ENCODE measurements around the gene MICU2.
"Not testable (repeated sequence)": the region's sequence is repeated elsewhere in the genome, so short reads cannot be mapped to it uniquely, and the experiment has no call there.

Gene MICU2

GRCh38 chr13:21608961-21609360 lies 5.0 kb upstream of the MICU2 start:
- H3K4me1 ChIP-seq = peaks cover 4 to 16% (median 8%) of the 10 kb centered on the region in 10 experiments; a peak in 16 of 20 replicates
- H3K36me3 ChIP-seq = no peaks in the 10 kb centered on the region
- H4K20me1 ChIP-seq = no peaks in the 10 kb centered on the region
- H3K27ac ChIP-seq = no peak overlapping the region
- no peak overlapping the region for H3K9ac ChIP-seq
- no peak overlapping the region for H3K4me3 ChIP-seq
- peaks cover 6 to 14% (median 10%) of the 10 kb centered on the region in 11 experiments; a peak in 15 of 22 replicates for H3K9me3 ChIP-seq (replicated peaks in 1 of 11)
- no peaks in the 10 kb centered on the region for H3K27me3 ChIP-seq
- no peak for TF ChIP-seq Cebpa-rat (IDR thresholded peaks at IDR 0.05)
- no peak overlapping the region for H3K4me2 ChIP-seq

GRCh38 chr13:21606796-21607195 lies 2.8 kb upstream of the MICU2 start:
- Histone ChIP-seq H3K27ac (no peak overlapping the region), H3K9ac (no peak overlapping the region), H3K9me3 (replicated peaks in 1 of 11) (peaks cover 6 to 19% (median 16%) of the 10 kb centered on the region in 11 experiments; a peak in 16 of 22 replicates), H3K27me3 (no peaks in the 10 kb centered on the region), H3K36me3 (peaks cover 3 to 7% (median 6%) of the 10 kb centered on the region in 11 experiments; a peak in 14 of 22 replicates), H4K20me1 (no peaks in the 10 kb centered on the region), H3K4me2 (no peak overlapping the region), H3K4me1 (peaks cover 4 to 17% (median 8%) of the 10 kb centered on the region in 10 experiments; a peak in 16 of 20 replicates), H3K4me3 (no peak overlapping the region)
- TF ChIP-seq Cebpa-rat (IDR thresholded peaks at IDR 0.05) = no peak

- TF ChIP-seq Cebpa-rat (IDR thresholded peaks at IDR 0.05) = no peak
- H3K36me3 ChIP-seq = peaks cover 3 to 13% (median 11%) of the 10 kb centered on the region in 11 experiments; a peak in 17 of 22 replicates
- H3K4me3 ChIP-seq = no peak overlapping the region
- peaks cover 4 to 20% (median 18%) of the 10 kb centered on the region in 11 experiments; a peak in 17 of 22 replicates for H3K9me3 ChIP-seq (replicated peaks in 1 of 11)
- H3K27ac ChIP-seq = no peak overlapping the region
- H3K4me2 ChIP-seq = no peak overlapping the region
- H3K27me3 ChIP-seq = no peaks in the 10 kb centered on the region
- H3K4me1 ChIP-seq = peaks cover 4 to 13% (median 7%) of the 10 kb centered on the region in 10 experiments; a peak in 17 of 20 replicates
- H4K20me1 ChIP-seq = peaks cover 0 to 2% (median 0%) of the 10 kb centered on the region in 11 experiments; a peak in 1 of 22 replicates
- no peak overlapping the region for H3K9ac ChIP-seq
Measured at GRCh38 chr13:21606251-21606650, 2.3 kb upstream of the MICU2 start.

GRCh38 chr13:21596722-21597121 lies 7.2 kb downstream of the MICU2 start:
- H3K36me3 ChIP-seq = peaks cover 0 to 37% (median 24%) of the 10 kb centered on the region in 11 experiments; a peak in 20 of 22 replicates
- H3K27me3 ChIP-seq = no peaks in the 10 kb centered on the region
- H4K20me1 ChIP-seq = peaks cover 6 to 54% (median 20%) of the 10 kb centered on the region in 11 experiments; a peak in 13 of 22 replicates
- no peak overlapping the region for H3K27ac ChIP-seq
- H3K4me2 ChIP-seq = peak overlapping the region in 5 of 11 experiments; percentile 26 to 80 (median 52); a peak in 6 of 22 replicates
- H3K9me3 ChIP-seq (replicated peaks in 1 of 11) = peaks cover 12 to 43% (median 35%) of the 10 kb centered on the region in 11 experiments; a peak in 21 of 22 replicates
- no peak overlapping the region; a peak in 1 of 22 replicates for H3K9ac ChIP-seq
- peaks cover 8 to 46% (median 14%) of the 10 kb centered on the region in 10 experiments; a peak in 15 of 20 replicates for H3K4me1 ChIP-seq
- TF ChIP-seq Cebpa-rat (IDR thresholded peaks at IDR 0.05) = no peak
- H3K4me3 ChIP-seq = no peak overlapping the region

GRCh38 chr13:21595546-21595822 lies 8.5 kb downstream of the MICU2 start:
- Histone ChIP-seq H3K4me3 (no peak overlapping the region), H3K36me3 (peaks cover 0 to 24% (median 17%) of the 10 kb centered on the region in 11 experiments; a peak in 18 of 22 replicates), H3K27ac (no peak overlapping the region), H3K4me2 (peak overlapping the region in 7 of 11 experiments; percentile 6 to 80 (median 20); a peak in 9 of 22 replicates), H4K20me1 (peaks cover 6 to 48% (median 20%) of the 10 kb centered on the region in 11 experiments; a peak in 13 of 22 replicates), H3K27me3 (no peaks in the 10 kb centered on the region), H3K9ac (no peak overlapping the region), H3K9me3 (replicated peaks in 1 of 11) (peaks cover 14 to 48% (median 40%) of the 10 kb centered on the region in 11 experiments; a peak in 21 of 22 replicates), H3K4me1 (peaks cover 8 to 54% (median 14%) of the 10 kb centered on the region in 10 experiments; a peak in 15 of 20 replicates)
- TF ChIP-seq Cebpa-rat (IDR thresholded peaks at IDR 0.05) = no peak

GRCh38 chr13:21594715-21595545 lies 9.0 kb downstream of the MICU2 start:
- TF ChIP-seq Cebpa-rat (IDR thresholded peaks at IDR 0.05) = no peak
- Histone ChIP-seq H3K9me3 (replicated peaks in 1 of 11) (peaks cover 18 to 54% (median 45%) of the 10 kb centered on the region in 11 experiments; a peak in 21 of 22 replicates), H3K27me3 (no peaks in the 10 kb centered on the region), H3K9ac (no peak overlapping the region), H4K20me1 (peaks cover 6 to 46% (median 20%) of the 10 kb centered on the region in 11 experiments; a peak in 13 of 22 replicates), H3K4me1 (peaks cover 8 to 52% (median 14%) of the 10 kb centered on the region in 10 experiments; a peak in 15 of 20 replicates), H3K36me3 (peaks cover 0 to 27% (median 12%) of the 10 kb centered on the region in 11 experiments; a peak in 15 of 22 replicates), H3K4me3 (no peak overlapping the region), H3K27ac (no peak overlapping the region), H3K4me2 (peak overlapping the region in 6 of 11 experiments; percentile 6 to 80 (median 20); a peak in 7 of 22 replicates)

GRCh38 chr13:21590665-21591456 lies 13.1 kb downstream of the MICU2 start:
- Histone ChIP-seq H3K4me2 (peak overlapping the region in 1 of 11 experiments; percentile 0; a peak in 1 of 22 replicates), H3K36me3 (peaks cover 0 to 28% (median 10%) of the 10 kb centered on the region in 11 experiments; a peak in 13 of 22 replicates), H3K9me3 (replicated peaks in 1 of 11) (peaks cover 23 to 70% (median 59%) of the 10 kb centered on the region in 11 experiments; a peak in 21 of 22 replicates), H4K20me1 (peaks cover 6 to 51% (median 18%) of the 10 kb centered on the region in 11 experiments; a peak in 14 of 22 replicates), H3K4me1 (peaks cover 6 to 33% (median 8%) of the 10 kb centered on the region in 10 experiments; a peak in 13 of 20 replicates)
- H3K27ac ChIP-seq, H3K9ac ChIP-seq, H3K27me3 ChIP-seq, H3K4me3 ChIP-seq: not testable (repeated sequence)

GRCh38 chr13:21590231-21590630 lies 13.7 kb downstream of the MICU2 start:
- Histone ChIP-seq H3K27me3 (no peaks in the 10 kb centered on the region), H3K27ac (no peak overlapping the region), H3K4me1 (peaks cover 2 to 27% (median 3%) of the 10 kb centered on the region in 10 experiments; a peak in 11 of 20 replicates), H3K9me3 (replicated peaks in 1 of 11) (peaks cover 23 to 67% (median 55%) of the 10 kb centered on the region in 11 experiments; a peak in 21 of 22 replicates), H3K4me3 (no peak overlapping the region), H3K9ac (no peak overlapping the region), H3K4me2 (no peak overlapping the region; a peak in 1 of 22 replicates), H4K20me1 (peaks cover 2 to 46% (median 11%) of the 10 kb centered on the region in 11 experiments; a peak in 14 of 22 replicates), H3K36me3 (peaks cover 0 to 21% (median 6%) of the 10 kb centered on the region in 11 experiments; a peak in 12 of 22 replicates)
- no peak for TF ChIP-seq Cebpa-rat (IDR thresholded peaks at IDR 0.05)

- H3K4me3 ChIP-seq, H3K9ac ChIP-seq, H3K27ac ChIP-seq, H3K4me2 ChIP-seq, H3K27me3 ChIP-seq: not testable (repeated sequence)
- peaks cover 0 to 43% (median 8%) of the 10 kb centered on the region in 11 experiments; a peak in 10 of 22 replicates for H4K20me1 ChIP-seq
- H3K36me3 ChIP-seq = peaks cover 0 to 18% (median 5%) of the 10 kb centered on the region in 11 experiments; a peak in 9 of 22 replicates
- H3K4me1 ChIP-seq = peaks cover 0 to 25% (median 0%) of the 10 kb centered on the region in 10 experiments; a peak in 4 of 20 replicates
- peaks cover 23 to 62% (median 55%) of the 10 kb centered on the region in 11 experiments; a peak in 21 of 22 replicates for H3K9me3 ChIP-seq (replicated peaks in 1 of 11)
Measured at GRCh38 chr13:21589510-21589909, 14.5 kb downstream of the MICU2 start.

- Histone ChIP-seq H4K20me1 (peaks cover 0 to 43% (median 8%) of the 10 kb centered on the region in 11 experiments; a peak in 10 of 22 replicates), H3K4me1 (peaks cover 0 to 25% (median 0%) of the 10 kb centered on the region in 10 experiments; a peak in 4 of 20 replicates), H3K36me3 (peaks cover 3 to 27% (median 13%) of the 10 kb centered on the region in 11 experiments), H3K9me3 (replicated peaks in 1 of 11) (peaks cover 21 to 61% (median 54%) of the 10 kb centered on the region in 11 experiments)
- H3K9ac ChIP-seq, H3K27me3 ChIP-seq, H3K4me3 ChIP-seq, H3K27ac ChIP-seq, H3K4me2 ChIP-seq: not testable (repeated sequence)
Measured at GRCh38 chr13:21588411-21588810, 15.6 kb downstream of the MICU2 start.

All from BLaER1 treated with 17β-estradiol and CSF1 and Interleukin-3, amounts not matched to agents 10 nM and 100 nM (cell line).